H1 (cell line): ENCODE results near the gene EDC3. TPM values are rescaled to one million over a fixed set of nuclear protein-coding genes. Genes with fewer than 3 reads are reported as not detected.
A peak's percentile ranks its signal among the peaks of the same experiment; 100 is the strongest.

Experiments
- CTCF ChIA-PET: fragments of 300-600 bp; sonication (Branson Sonifier 250); formaldehyde crosslinking; loops from one replicate; lab custom pipeline; 2021; ENCODE audit not compliant: partially characterized antibody; lab: Charles Lee
- POLR2A ChIA-PET: fragments of 300-600 bp; sonication (Branson Sonifier 250); formaldehyde crosslinking; loops from one replicate; lab custom pipeline; 2021; ENCODE audit warnings: inconsistent platforms; ENCODE audit not compliant: partially characterized antibody; lab: Charles Lee
- DNase-seq, 2 experiments: peaks; one replicate each; pipeline versions ENCODE4 v3.0.0 to v3.0.0-alpha.2; 2010 to 2022; ENCODE audit warnings: low spot score in 2 of 2, low read depth in 1 of 2, mixed read lengths in 1 of 2
- FAIRE-seq: peaks from 2 replicates; lab custom pipeline; 2011; peaks lifted over from hg19 to GRCh38; lab: Jason Lieb, UNC
- H2AFZ ChIP-seq: 2 replicates; pipeline ENCODE4 v1.8.1; 2012; ENCODE audit warnings: low read length, inconsistent platforms
- H2AK5ac ChIP-seq: 2 replicates; pipeline ENCODE4 v1.6.1; 2013; ENCODE audit warnings: low read depth, low read length
- H2BK120ac ChIP-seq: replicated peaks from 2 replicates; pipeline ENCODE3; 2013; ENCODE audit warnings: low read depth, low read length, inconsistent platforms
- H2BK12ac ChIP-seq: 2 replicates; pipeline ENCODE4 v1.6.1; 2013; ENCODE audit warnings: low read depth, low read length
- H2BK15ac ChIP-seq: 2 replicates; pipeline ENCODE4 v1.6.1; 2013; ENCODE audit warnings: low read length
- H2BK20ac ChIP-seq: 2 replicates; pipeline ENCODE4 v1.6.1; 2013; ENCODE audit warnings: low read length
- H2BK5ac ChIP-seq: 2 replicates; pipeline ENCODE4 v1.6.1; 2013; ENCODE audit warnings: low read depth, low read length
- H3K14ac ChIP-seq: 2 replicates; pipeline ENCODE4 v1.6.1; 2013; ENCODE audit warnings: inconsistent platforms; ENCODE audit not compliant: insufficient read length
- H3K18ac ChIP-seq: 2 replicates; pipeline ENCODE4 v1.6.1; 2013; ENCODE audit warnings: low read length; ENCODE audit errors: extremely low read depth
- H3K23ac ChIP-seq: 2 replicates; pipeline ENCODE4 v1.6.1; 2013; ENCODE audit warnings: inconsistent platforms; ENCODE audit not compliant: insufficient read length
- H3K23me2 ChIP-seq: 2 replicates; pipeline ENCODE4 v1.6.1; 2013; ENCODE audit warnings: low read depth, low read length
- H3K27ac ChIP-seq: 2 replicates; pipeline ENCODE4 v1.6.1; 2011; ENCODE audit warnings: low read depth, low read length, inconsistent platforms
- H3K27me3 ChIP-seq, 4 experiments: replicated peaks in 1 of 4; 1 replicate in 1 of 4; 2 replicates in 3 of 4; pipeline versions ENCODE4 v1.6.1 to v1.8.1; 2011 to 2013; ENCODE audit warnings: low read length in 3 of 4, mild to moderate bottlenecking in 3 of 4, inconsistent platforms in 2 of 4, mixed read lengths in 2 of 4, moderate library complexity in 1 of 4; ENCODE audit not compliant: control insufficient read depth in 3 of 4, insufficient read depth in 3 of 4; ENCODE audit errors: extremely low read depth in 1 of 4
- H3K36me3 ChIP-seq, 4 experiments: 2 replicates each; pipeline versions ENCODE4 v1.6.1 to v1.8.1; 2011 to 2013; ENCODE audit warnings: mild to moderate bottlenecking in 4 of 4, low read length in 3 of 4, moderate library complexity in 2 of 4, control low read depth in 1 of 4, inconsistent platforms in 1 of 4; ENCODE audit not compliant: insufficient read depth in 4 of 4, control insufficient read depth in 2 of 4
- H3K4ac ChIP-seq: replicated peaks from 2 replicates; pipeline ENCODE3; 2013; ENCODE audit warnings: low read length, low read depth, mixed read lengths, inconsistent platforms; ENCODE audit not compliant: insufficient read length
- H3K4me1 ChIP-seq, 4 experiments: replicated peaks in 1 of 4; 1 replicate in 1 of 4; 2 replicates in 3 of 4; pipeline versions ENCODE4 v1.6.1 to v1.8.1; 2011 to 2013; ENCODE audit warnings: low read length in 3 of 4, inconsistent platforms in 2 of 4, mixed read lengths in 1 of 4; ENCODE audit not compliant: insufficient read depth in 4 of 4, control insufficient read depth in 3 of 4
- H3K4me2 ChIP-seq, 2 experiments: 2 replicates each; pipeline versions ENCODE4 v1.6.1 to v1.8.1; 2011 to 2013; ENCODE audit warnings: low read depth in 2 of 2, low read length in 2 of 2, control low read depth in 1 of 2, inconsistent platforms in 1 of 2, mild to moderate bottlenecking in 1 of 2; ENCODE audit not compliant: insufficient read depth in 1 of 2
- H3K4me3 ChIP-seq, 4 experiments: fragments of 200-600, 300-600 bp in 1 of 4; sonication (generic), shearing (Covaris generic), sonication (Bioruptor Twin) in 1 of 4; 2 replicates each; pipeline versions ENCODE4 v1.5.1 to v1.8.1; 2011 to 2016; ENCODE audit warnings: low read length in 4 of 4, low read depth in 3 of 4, control low read depth in 2 of 4, inconsistent platforms in 2 of 4, mild to moderate bottlenecking in 2 of 4, mixed read lengths in 1 of 4, moderate library complexity in 1 of 4; ENCODE audit not compliant: insufficient read depth in 2 of 4; ENCODE audit errors: extremely low read depth in 1 of 4
- H3K56ac ChIP-seq: replicated peaks from 2 replicates; pipeline ENCODE3; 2013; ENCODE audit warnings: low read depth, mild to moderate bottlenecking, mixed read lengths, low read length, inconsistent platforms; ENCODE audit not compliant: insufficient read length
- H3K79me1 ChIP-seq: 2 replicates; pipeline ENCODE4 v1.6.1; 2013; ENCODE audit warnings: low read depth, low read length, control low read depth
- H3K79me2 ChIP-seq, 2 experiments: 2 replicates each; pipeline versions ENCODE4 v1.6.1 to v1.8.1; 2012 to 2013; ENCODE audit warnings: low read length in 2 of 2, mild to moderate bottlenecking in 2 of 2, inconsistent platforms in 1 of 2; ENCODE audit not compliant: insufficient read depth in 2 of 2, control insufficient read depth in 1 of 2
- H3K9ac ChIP-seq, 4 experiments: replicated peaks in 1 of 4; 1 replicate in 1 of 4; 2 replicates in 3 of 4; pipeline versions ENCODE4 v1.6.1 to v1.8.1; 2011 to 2013; ENCODE audit warnings: low read depth in 3 of 4, low read length in 3 of 4, control low read depth in 2 of 4, mild to moderate bottlenecking in 2 of 4, moderate library complexity in 2 of 4, inconsistent platforms in 1 of 4; ENCODE audit errors: extremely low read depth in 1 of 4
- H3K9me3 ChIP-seq, 2 experiments: 2 replicates each; pipeline versions ENCODE4 v1.6.1 to v1.8.1; 2012 to 2013; ENCODE audit warnings: mild to moderate bottlenecking in 2 of 2, moderate library complexity in 2 of 2, control low read depth in 1 of 2, inconsistent platforms in 1 of 2, low read depth in 1 of 2, low read length in 1 of 2, mixed read lengths in 1 of 2; ENCODE audit not compliant: insufficient read depth in 2 of 2
- H4K20me1 ChIP-seq, 2 experiments: replicated peaks in 1 of 2; 2 replicates each; pipeline versions ENCODE3 to v1.8.1; 2011 to 2013; ENCODE audit warnings: inconsistent platforms in 2 of 2, low read length in 2 of 2, mild to moderate bottlenecking in 1 of 2; ENCODE audit not compliant: insufficient read depth in 2 of 2, control insufficient read depth in 1 of 2
- H4K5ac ChIP-seq: 2 replicates; pipeline ENCODE4 v1.6.1; 2013; ENCODE audit warnings: low read length, low read depth, mixed read lengths, inconsistent platforms; ENCODE audit not compliant: insufficient read length
- H4K8ac ChIP-seq: 2 replicates; pipeline ENCODE4 v1.8.0; 2013; ENCODE audit warnings: mild to moderate bottlenecking, moderate library complexity, low read length, inconsistent platforms; ENCODE audit not compliant: insufficient read depth; ENCODE audit errors: extremely low read depth
- H4K91ac ChIP-seq: replicated peaks from 2 replicates; pipeline ENCODE3; 2013; ENCODE audit warnings: low read length, mixed read lengths, inconsistent platforms; ENCODE audit not compliant: insufficient read length
- CBX5 ChIP-seq: fragments of 300-800, 300-1000 bp; sonication (generic); IDR thresholded peaks from 2 replicates; pipeline ENCODE4 v1.7.1; 2016; ENCODE audit warnings: antibody characterized with exemption, low read length, low read depth
- CBX8 ChIP-seq: fragments of 300-800, 300-1000 bp; sonication (generic); IDR thresholded peaks from 2 replicates; pipeline ENCODE4 v1.7.1; 2016; ENCODE audit warnings: low read depth, low read length, borderline replicate concordance
- CHD1 ChIP-seq: IDR thresholded peaks from 2 replicates; pipeline ENCODE4 v1.6.1; 2012; ENCODE audit warnings: low read depth, low read length, improper control_type of control experiment
- CTBP2 ChIP-seq: IDR thresholded peaks from 2 replicates; pipeline ENCODE4 v1.7.0; 2011; ENCODE audit warnings: borderline replicate concordance, mild to moderate bottlenecking, moderate library complexity, mixed read lengths, low read length; ENCODE audit not compliant: insufficient read depth, insufficient read length
- HDAC2 ChIP-seq, 2 experiments: fragments of 300-600 bp in 1 of 2; sonication (generic) in 1 of 2; IDR thresholded peaks; 2 replicates each; pipeline ENCODE4 v1.6.1; 2011 to 2012; ENCODE audit warnings: low read depth in 2 of 2, low read length in 2 of 2, mild to moderate bottlenecking in 2 of 2, moderate library complexity in 2 of 2, borderline replicate concordance in 1 of 2, inconsistent platforms in 1 of 2
- HDAC6 ChIP-seq: IDR thresholded peaks from one replicate; pipeline ENCODE4 v1.7.1; 2012; ENCODE audit warnings: low read depth, mild to moderate bottlenecking, inconsistent platforms, low read length, moderate library complexity
- JUN ChIP-seq: IDR thresholded peaks from 2 replicates; pipeline ENCODE4 v1.6.1; 2011; ENCODE audit warnings: low read depth, mild to moderate bottlenecking, improper control_type of control experiment, low read length
- NANOG ChIP-seq: IDR thresholded peaks from 2 replicates; pipeline ENCODE4 v1.6.1; 2011; ENCODE audit warnings: low read length, low read depth, mild to moderate bottlenecking, inconsistent platforms; ENCODE audit not compliant: insufficient read depth, poor library complexity, severe bottlenecking
- POU5F1 ChIP-seq: IDR thresholded peaks from 2 replicates; pipeline ENCODE4 v1.6.1; 2011; ENCODE audit warnings: low read depth, mild to moderate bottlenecking, low read length, moderate library complexity
- SP1 ChIP-seq: IDR thresholded peaks from 2 replicates; pipeline ENCODE4 v1.6.1; 2011; ENCODE audit warnings: low read depth, low read length
- SRF ChIP-seq: IDR thresholded peaks from 2 replicates; pipeline ENCODE4 v1.6.1; 2011; ENCODE audit warnings: mild to moderate bottlenecking, low read depth, low read length, moderate library complexity
- WGBS, 2 experiments: shearing (Covaris generic) in 1 of 2; methylation state at CpG; one replicate each; pipeline versions ENCODE4 v1.1.6 to v1.1.7; 2013 to 2015; ENCODE audit warnings: low lambda C conversion rate in 2 of 2, mixed read lengths in 2 of 2, inconsistent platforms in 1 of 2, low coverage in 1 of 2, missing lambda C conversion rate in 1 of 2; ENCODE audit not compliant: insufficient replicate concordance in 2 of 2, insufficient coverage in 1 of 2, insufficient read length in 1 of 2; ENCODE audit errors: extremely low coverage in 1 of 2, missing lambda C conversion rate in 1 of 2; 5-methylcytosine and 5-hydroxymethylcytosine counted together
- polyA plus RNA-seq, 7 experiments: library from polyadenylated mRNA; depleted of rRNA in 3 of 7; stranded (reverse) in 5 of 7; unstranded in 2 of 7; fragments of >200 nt in 5 of 7; fragments of 200-250 nt in 2 of 7; gene quantifications; 1 replicate in 5 of 7; 2 replicates in 1 of 7; 4 replicates in 1 of 7; pipeline versions ENCODE4 v1.2.1 to v1.2.3, GENCODE V29; 2011 to 2013; ENCODE audit warnings: missing spikeins in 2 of 7, mixed read lengths in 2 of 7
- total RNA-seq: library from RNA; stranded (reverse); fragmentation: NEBNext Ultra II Directional; extraction: Animal tissue kit (Norgen Biotek cat#: 25700); gene quantifications from 2 replicates; pipeline ENCODE4 v1.2.1, GENCODE V29; 2021

Gene EDC3
- total and polyA plus RNA-seq, 2 of the 8 experiments (the other 6 are each of a cell fraction or from before 2014, with no cell fraction given), result 45.0 to 50.8 TPM

- peak overlapping the region; percentile 54 for H4K5ac ChIP-seq
- no peaks in the 10 kb centered on the region for H3K79me1 ChIP-seq
- peaks cover 0 to 6% of the 10 kb centered on the region in 2 experiments for H4K20me1 ChIP-seq
- H3K4me1 ChIP-seq, result peaks cover 0 to 3% (median 3%) of the 10 kb centered on the region in 4 experiments; a peak in 5 of 7 replicates
- no peak overlapping the region for H2BK15ac ChIP-seq
- no peak overlapping the region for H2AK5ac ChIP-seq
- H3K36me3 ChIP-seq, result peaks cover 10 to 23% (median 14%) of the 10 kb centered on the region in 4 experiments; a peak in 7 of 8 replicates
- WGBS, 2 experiments, result 56% methylated on average over 26 of the region's 26 CpGs; no CpG with 5 or more reads in 1 of the 2 experiments
- peak overlapping the region; percentile 11 for H3K4ac ChIP-seq
- H2BK5ac ChIP-seq, result peak overlapping the region; percentile 61; the same call in 1 of the 2 replicates
- no peaks in the 10 kb centered on the region for H3K79me2 ChIP-seq
- ChIA-PET POLR2A (interaction anchor here (0.7 to 9.3 kb wide), 16 partner anchors 9 to 220 kb away, joined by 3 to 122 read pairs (median 4); partner anchors contain the start of genes ARID3B, CLK3 and UBL7), CTCF (interaction anchor here (0.6 to 1.8 kb wide), 4 partner anchors 15 to 25 kb away, joined by 4 to 6 read pairs (median 4); no protein-coding TSS in a partner anchor)
- H2BK20ac ChIP-seq, result 0 out of 2 replicates have a peak overlapping the region, but pooled peaks have one; percentile 48
- H4K91ac ChIP-seq, result peak overlapping the region; percentile 35
- no peak overlapping the region; the same call in none of the 2 replicates for H3K18ac ChIP-seq
- no peak overlapping the region for H3K27ac ChIP-seq
- H3K9ac ChIP-seq, result peak overlapping the region in 2 of 4 experiments; percentile 14 to 33; a peak in 2 of 7 replicates
- H2AFZ ChIP-seq, result no peak overlapping the region
- DNase-seq, result peak; percentile 62 to 96
- no peaks in the 10 kb centered on the region for H3K23me2 ChIP-seq
- H3K56ac ChIP-seq, result no peak overlapping the region
- H3K27me3 ChIP-seq, result no peaks in the 10 kb centered on the region; a peak in 1 of 7 replicates
- H3K9me3 ChIP-seq, result no peaks in the 10 kb centered on the region
- H3K4me2 ChIP-seq, result peak overlapping the region; percentile 62 to 65
- no peak overlapping the region for H2BK120ac ChIP-seq
- H3K14ac ChIP-seq, result no peak overlapping the region
- no peak for FAIRE-seq
- peak overlapping the region in 3 of 4 experiments; percentile 3 to 48 (median 34); a peak in 4 of 8 replicates for H3K4me3 ChIP-seq
- H3K23ac ChIP-seq, result no peak overlapping the region
- peak overlapping the region; percentile 91 for H4K8ac ChIP-seq
- no peak overlapping the region for H2BK12ac ChIP-seq
- TF ChIP-seq POU5F1 (no peak), SRF (no peak), HDAC2 (IDR thresholded peaks at IDR 0.05; ENCODE audit: borderline replicate concordance in 1 of 2, low read depth in 2 of 2, low read length in 2 of 2) (no peak), CTBP2 (no peak), SP1 (peak; percentile 86), JUN (no peak), CBX5 (no peak), HDAC6 (no peak), CHD1 (no peak), NANOG (no peak), CBX8 (no peak)
These were observed 97.5 kb downstream of the EDC3 start for GRCh38 chr15:74598126-74598842.
